Measurements from ENCODE around the gene IL6ST.
"Not testable (repeated sequence)": the region's sequence is repeated elsewhere in the genome, so short reads cannot be mapped to it uniquely, and the experiment has no call there.

IL6ST gene
- 234 to 474 (median 376) reads per million in 3 donors for total RNA-seq

DNA sequence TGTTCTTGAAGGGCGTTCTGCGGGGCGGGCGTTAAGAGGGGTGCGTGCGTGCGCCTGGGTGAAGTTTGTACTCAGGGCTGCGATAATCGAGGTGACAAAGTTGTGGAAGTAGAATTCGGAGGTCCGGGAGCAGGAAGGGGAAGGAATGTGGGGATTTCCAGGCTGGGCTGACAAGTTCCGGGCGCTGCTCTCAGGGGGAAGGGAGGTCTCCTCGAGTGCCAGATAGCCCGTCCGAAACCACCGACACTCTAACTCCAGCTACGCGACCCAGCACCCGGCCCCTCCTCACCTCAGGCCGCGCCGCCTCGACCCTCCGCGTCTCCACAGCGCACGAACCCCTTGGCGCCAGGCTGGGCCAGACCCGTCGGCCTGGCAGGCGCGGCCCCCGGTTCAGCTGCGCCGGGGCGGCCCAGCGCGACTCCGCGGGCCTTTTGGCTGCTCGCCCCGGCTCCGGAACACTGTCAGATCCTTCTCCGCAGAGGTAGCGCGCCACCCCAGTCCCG lies at the start of gene IL6ST:
TSS of gene IL6ST (minus strand) at position 469 of the 503 bp plus-strand sequence. CDS start 18,685 bp downstream, outside the sequence.
- Histone ChIP-seq H3K27ac (ENCODE audit: insufficient read depth, low read length, poor library complexity, severe bottlenecking) (peak within 1 kb of the TSS; percentile 95), H3K4me3 (ENCODE audit: insufficient read depth, low read depth, low read length, poor library complexity, severe bottlenecking) (peak within 1 kb of the TSS; percentile 79), H3K36me3 (ENCODE audit: control insufficient read depth, insufficient read depth, low read length) (no peaks in the 10 kb centered on the region), H3K9me3 (ENCODE audit: control insufficient read depth, low read length) (no peaks in the 10 kb centered on the region), H3K4me1 (ENCODE audit: control insufficient read depth, insufficient read depth, low read length, poor library complexity, severe bottlenecking) (peaks cover 13% of the 10 kb centered on the region), H3K27me3 (replicated peaks; ENCODE audit: control insufficient read depth, insufficient read depth, low read length, poor library complexity, severe bottlenecking) (no peaks in the 10 kb centered on the region)
- DNase-seq = peak in 2 of 3 donors; percentile 19 to 47

DNA sequence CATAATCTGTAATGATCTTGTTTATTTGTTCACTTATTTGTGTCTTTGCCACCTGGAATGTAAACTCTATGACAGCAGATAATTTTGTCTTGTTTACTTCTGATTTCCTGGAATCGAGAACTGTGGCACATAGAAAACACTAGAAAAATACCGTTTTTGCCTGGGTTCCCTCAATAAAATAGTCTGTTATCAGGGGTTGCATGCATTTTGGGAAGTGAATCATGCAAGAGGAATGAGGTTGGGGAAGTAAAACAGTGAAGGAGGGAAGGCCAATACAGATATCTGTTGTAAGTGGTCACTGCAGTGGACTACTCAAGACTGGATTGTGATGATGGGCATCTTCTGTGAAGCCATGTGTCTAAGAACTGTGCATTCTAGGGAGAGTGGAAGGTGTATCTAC lies 45.2 kb upstream of the IL6ST start:
- DNase-seq = no peak
- no peak overlapping the region for H3K4me3 ChIP-seq (ENCODE audit: insufficient read depth, low read depth, low read length, poor library complexity, severe bottlenecking)
- H3K9me3 ChIP-seq (ENCODE audit: control insufficient read depth, low read length) = no peaks in the 10 kb centered on the region
- no peaks in the 10 kb centered on the region for H3K36me3 ChIP-seq (ENCODE audit: control insufficient read depth, insufficient read depth, low read length)
- H3K4me1 ChIP-seq (ENCODE audit: control insufficient read depth, insufficient read depth, low read length, poor library complexity, severe bottlenecking) = no peaks in the 10 kb centered on the region
- H3K27me3 ChIP-seq (replicated peaks; ENCODE audit: control insufficient read depth, insufficient read depth, low read length, poor library complexity, severe bottlenecking) = no peaks in the 10 kb centered on the region
- H3K27ac ChIP-seq (ENCODE audit: insufficient read depth, low read length, poor library complexity, severe bottlenecking) = no peak overlapping the region

DNA sequence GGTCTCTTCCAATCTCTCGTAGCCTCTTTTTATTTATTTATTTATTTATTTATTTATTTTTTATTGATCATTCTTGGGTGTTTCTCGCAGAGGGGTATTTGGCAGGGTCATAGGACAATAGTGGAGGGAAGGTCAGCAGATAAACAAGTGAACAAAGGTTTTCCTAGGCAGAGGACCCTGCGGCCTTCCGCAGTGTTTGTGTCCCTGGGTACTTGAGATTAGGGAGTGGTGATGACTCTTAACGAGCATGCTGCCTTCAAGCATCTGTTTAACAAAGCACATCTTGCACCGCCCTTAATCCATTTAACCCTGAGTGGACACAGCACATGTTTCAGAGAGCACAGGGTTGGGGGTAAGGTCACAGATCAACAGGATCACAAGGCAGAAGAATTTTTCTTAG lies 43.4 kb upstream of the IL6ST start:
- H3K9me3 ChIP-seq (ENCODE audit: control insufficient read depth, low read length); DNase-seq; H3K4me3 ChIP-seq (ENCODE audit: insufficient read depth, low read depth, low read length, poor library complexity, severe bottlenecking); H3K27me3 ChIP-seq (replicated peaks; ENCODE audit: control insufficient read depth, insufficient read depth, low read length, poor library complexity, severe bottlenecking); H3K4me1 ChIP-seq (ENCODE audit: control insufficient read depth, insufficient read depth, low read length, poor library complexity, severe bottlenecking); H3K36me3 ChIP-seq (ENCODE audit: control insufficient read depth, insufficient read depth, low read length); H3K27ac ChIP-seq (ENCODE audit: insufficient read depth, low read length, poor library complexity, severe bottlenecking): not testable (repeated sequence)

DNA sequence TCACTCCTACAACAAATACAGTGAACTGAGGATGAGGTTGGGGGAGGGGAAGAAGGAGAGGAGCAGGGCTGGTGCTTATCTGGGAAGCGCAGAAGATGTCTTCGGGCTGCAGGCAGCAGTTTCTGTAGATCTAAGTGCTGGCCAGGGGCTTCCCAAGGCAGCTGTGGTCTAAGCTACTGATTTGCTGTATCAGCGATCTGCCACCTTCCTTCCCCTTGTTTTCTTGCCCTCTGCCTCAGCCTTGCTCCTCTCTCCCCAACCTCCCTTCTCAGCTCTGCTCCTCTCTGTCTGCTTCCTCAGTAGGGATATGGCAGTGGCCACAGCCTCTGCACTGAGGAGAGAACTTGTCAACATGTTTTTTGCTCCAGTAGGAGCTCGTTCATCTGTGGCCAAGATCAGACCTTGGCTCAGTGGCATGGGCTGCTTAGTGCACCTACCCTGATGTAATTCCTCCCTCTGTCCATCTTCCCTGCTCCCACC lies 42.8 kb upstream of the IL6ST start:
- no peak overlapping the region for H3K4me3 ChIP-seq (ENCODE audit: insufficient read depth, low read depth, low read length, poor library complexity, severe bottlenecking)
- no peaks in the 10 kb centered on the region for H3K27me3 ChIP-seq (replicated peaks; ENCODE audit: control insufficient read depth, insufficient read depth, low read length, poor library complexity, severe bottlenecking)
- DNase-seq = no peak
- no peaks in the 10 kb centered on the region for H3K4me1 ChIP-seq (ENCODE audit: control insufficient read depth, insufficient read depth, low read length, poor library complexity, severe bottlenecking)
- no peaks in the 10 kb centered on the region for H3K9me3 ChIP-seq (ENCODE audit: control insufficient read depth, low read length)
- no peak overlapping the region for H3K27ac ChIP-seq (ENCODE audit: insufficient read depth, low read length, poor library complexity, severe bottlenecking)
- no peaks in the 10 kb centered on the region for H3K36me3 ChIP-seq (ENCODE audit: control insufficient read depth, insufficient read depth, low read length)

DNA sequence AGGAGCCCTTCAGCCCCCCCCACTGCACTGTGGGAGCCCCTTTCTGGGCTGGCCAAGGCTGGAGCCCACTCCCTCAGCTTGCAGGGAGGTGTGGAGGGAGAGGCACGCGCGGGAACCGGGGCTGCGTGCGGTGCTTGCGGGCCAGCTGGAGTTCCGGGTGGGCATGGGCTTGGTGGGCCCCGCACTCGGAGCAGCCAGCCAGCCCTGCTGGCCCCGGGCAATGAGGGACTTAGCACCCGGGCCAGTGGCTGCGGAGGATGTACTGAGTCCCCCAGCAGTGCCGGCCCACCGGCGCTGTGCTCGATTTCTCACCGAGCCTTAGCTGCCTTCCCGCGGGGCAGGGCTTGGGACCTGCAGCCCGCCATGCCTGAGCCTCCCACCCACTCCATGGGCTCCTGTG lies 40.6 kb upstream of the IL6ST start:
- H3K9me3 ChIP-seq (ENCODE audit: control insufficient read depth, low read length); DNase-seq; H3K4me1 ChIP-seq (ENCODE audit: control insufficient read depth, insufficient read depth, low read length, poor library complexity, severe bottlenecking); H3K27me3 ChIP-seq (replicated peaks; ENCODE audit: control insufficient read depth, insufficient read depth, low read length, poor library complexity, severe bottlenecking); H3K4me3 ChIP-seq (ENCODE audit: insufficient read depth, low read depth, low read length, poor library complexity, severe bottlenecking); H3K36me3 ChIP-seq (ENCODE audit: control insufficient read depth, insufficient read depth, low read length); H3K27ac ChIP-seq (ENCODE audit: insufficient read depth, low read length, poor library complexity, severe bottlenecking): not testable (repeated sequence)

DNA sequence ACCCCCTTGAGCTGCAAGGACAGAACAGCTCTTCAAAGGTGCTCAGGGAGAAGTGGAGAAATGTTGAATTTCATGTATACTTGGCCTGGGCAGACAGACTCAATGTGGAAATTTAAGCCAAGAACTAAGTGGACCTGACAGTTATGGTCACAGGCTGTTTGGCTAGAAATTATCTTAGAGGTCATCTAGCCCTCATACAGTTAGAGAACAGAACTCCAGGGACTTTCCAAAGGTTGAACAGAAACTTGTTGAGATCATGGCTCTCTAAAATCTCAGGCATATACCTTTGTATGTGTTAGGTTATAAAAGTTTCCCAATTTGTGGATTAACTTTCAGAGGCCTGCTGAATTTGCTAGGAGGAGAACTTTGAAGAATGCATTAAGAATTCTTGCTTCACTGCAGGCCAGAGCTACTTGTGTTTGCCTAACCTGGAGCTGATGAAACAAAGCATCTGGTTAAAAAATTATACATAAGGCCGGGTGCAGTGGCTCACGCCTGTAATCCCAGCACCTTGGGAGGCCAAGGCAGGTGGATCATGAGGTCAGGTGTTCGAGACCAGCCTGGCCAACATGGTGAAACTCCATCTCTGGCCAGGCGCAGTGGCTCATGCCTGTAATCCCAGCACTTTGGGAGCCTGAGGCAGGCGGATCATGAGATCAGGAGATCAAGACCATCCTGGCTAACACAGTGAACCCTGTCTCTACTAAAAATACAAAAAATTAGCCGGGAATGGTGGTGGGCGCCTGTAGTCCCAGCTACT lies 35.3 kb upstream of the IL6ST start:
- not testable (repeated sequence) for H3K36me3 ChIP-seq (ENCODE audit: control insufficient read depth, insufficient read depth, low read length); H3K27me3 ChIP-seq (replicated peaks; ENCODE audit: control insufficient read depth, insufficient read depth, low read length, poor library complexity, severe bottlenecking); H3K4me1 ChIP-seq (ENCODE audit: control insufficient read depth, insufficient read depth, low read length, poor library complexity, severe bottlenecking); H3K4me3 ChIP-seq (ENCODE audit: insufficient read depth, low read depth, low read length, poor library complexity, severe bottlenecking); H3K27ac ChIP-seq (ENCODE audit: insufficient read depth, low read length, poor library complexity, severe bottlenecking); H3K9me3 ChIP-seq (ENCODE audit: control insufficient read depth, low read length); DNase-seq

DNA sequence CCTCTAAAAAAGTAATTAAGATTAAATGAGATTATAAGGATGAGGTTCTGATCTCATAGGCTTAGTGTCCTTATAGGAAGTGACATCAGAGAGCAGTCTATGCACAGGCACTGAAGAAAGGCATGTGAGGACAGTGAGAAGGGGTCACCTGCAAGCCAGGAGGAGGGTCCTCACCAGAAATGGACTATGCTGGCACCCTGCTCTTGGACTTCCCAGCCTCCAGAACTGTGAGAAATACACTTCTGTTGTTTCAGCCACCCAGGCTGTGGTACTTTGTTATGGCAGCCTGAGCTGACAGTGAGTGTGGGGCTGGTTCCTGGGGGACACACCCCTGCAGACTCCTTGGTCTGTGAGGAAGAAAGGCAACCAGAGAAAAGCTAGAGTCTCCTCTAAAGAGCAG lies 34.7 kb upstream of the IL6ST start:
- no peaks in the 10 kb centered on the region for H3K4me1 ChIP-seq (ENCODE audit: control insufficient read depth, insufficient read depth, low read length, poor library complexity, severe bottlenecking)
- no peak overlapping the region for H3K27ac ChIP-seq (ENCODE audit: insufficient read depth, low read length, poor library complexity, severe bottlenecking)
- no peaks in the 10 kb centered on the region for H3K27me3 ChIP-seq (replicated peaks; ENCODE audit: control insufficient read depth, insufficient read depth, low read length, poor library complexity, severe bottlenecking)
- no peak overlapping the region for H3K4me3 ChIP-seq (ENCODE audit: insufficient read depth, low read depth, low read length, poor library complexity, severe bottlenecking)
- H3K36me3 ChIP-seq (ENCODE audit: control insufficient read depth, insufficient read depth, low read length) = no peaks in the 10 kb centered on the region
- H3K9me3 ChIP-seq (ENCODE audit: control insufficient read depth, low read length) = no peaks in the 10 kb centered on the region
- no peak for DNase-seq

DNA sequence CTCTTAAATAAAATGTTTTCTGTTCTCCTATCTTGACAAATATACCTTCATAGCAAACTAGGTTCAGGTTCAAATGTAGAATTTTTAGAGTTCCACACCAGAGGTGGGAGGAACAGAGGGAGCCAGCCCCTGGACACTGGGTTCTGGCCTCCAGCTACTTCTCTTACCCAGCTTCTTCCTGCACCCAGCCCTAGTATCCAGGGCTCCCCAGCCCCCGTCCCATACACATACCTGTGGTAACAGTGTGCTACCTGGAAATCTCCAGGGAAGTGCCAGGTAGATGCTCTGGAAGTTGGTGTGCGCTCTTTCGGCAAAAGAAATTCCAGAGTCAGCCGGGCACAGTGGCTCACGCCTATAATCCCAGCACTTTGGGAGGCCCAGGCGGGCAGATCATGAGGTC lies 33.9 kb upstream of the IL6ST start:
- Histone ChIP-seq H3K27ac (ENCODE audit: insufficient read depth, low read length, poor library complexity, severe bottlenecking) (no peak overlapping the region), H3K27me3 (replicated peaks; ENCODE audit: control insufficient read depth, insufficient read depth, low read length, poor library complexity, severe bottlenecking) (no peaks in the 10 kb centered on the region), H3K9me3 (ENCODE audit: control insufficient read depth, low read length) (no peaks in the 10 kb centered on the region), H3K4me1 (ENCODE audit: control insufficient read depth, insufficient read depth, low read length, poor library complexity, severe bottlenecking) (no peaks in the 10 kb centered on the region), H3K36me3 (ENCODE audit: control insufficient read depth, insufficient read depth, low read length) (no peaks in the 10 kb centered on the region), H3K4me3 (ENCODE audit: insufficient read depth, low read depth, low read length, poor library complexity, severe bottlenecking) (no peak overlapping the region)
- no peak for DNase-seq

DNA sequence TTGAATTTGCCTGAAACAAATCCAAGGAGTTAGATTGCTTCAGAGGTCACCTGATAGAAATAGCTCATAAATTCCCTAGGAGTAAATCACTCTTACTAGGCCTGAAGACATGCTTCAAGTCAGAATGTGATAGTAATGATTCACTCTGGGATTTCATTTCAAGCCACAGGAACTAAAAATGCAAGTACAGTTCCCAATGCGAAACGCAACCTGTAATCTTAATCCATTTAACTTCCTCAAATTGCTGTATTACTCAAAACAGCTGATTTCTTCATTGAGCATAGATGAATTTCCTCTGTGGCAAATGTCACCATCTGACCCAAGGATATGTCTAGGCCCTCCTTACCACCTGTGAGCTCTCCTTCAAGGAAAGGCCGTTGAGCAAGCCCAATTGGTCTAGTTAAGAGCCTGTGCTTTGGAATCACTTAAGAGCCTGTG lies 32.1 kb upstream of the IL6ST start:
- Histone ChIP-seq H3K9me3 (ENCODE audit: control insufficient read depth, low read length) (no peaks in the 10 kb centered on the region), H3K4me1 (ENCODE audit: control insufficient read depth, insufficient read depth, low read length, poor library complexity, severe bottlenecking) (no peaks in the 10 kb centered on the region), H3K36me3 (ENCODE audit: control insufficient read depth, insufficient read depth, low read length) (no peaks in the 10 kb centered on the region), H3K27me3 (replicated peaks; ENCODE audit: control insufficient read depth, insufficient read depth, low read length, poor library complexity, severe bottlenecking) (no peaks in the 10 kb centered on the region), H3K27ac (ENCODE audit: insufficient read depth, low read length, poor library complexity, severe bottlenecking) (no peak overlapping the region), H3K4me3 (ENCODE audit: insufficient read depth, low read depth, low read length, poor library complexity, severe bottlenecking) (no peak overlapping the region)
- DNase-seq = no peak

DNA sequence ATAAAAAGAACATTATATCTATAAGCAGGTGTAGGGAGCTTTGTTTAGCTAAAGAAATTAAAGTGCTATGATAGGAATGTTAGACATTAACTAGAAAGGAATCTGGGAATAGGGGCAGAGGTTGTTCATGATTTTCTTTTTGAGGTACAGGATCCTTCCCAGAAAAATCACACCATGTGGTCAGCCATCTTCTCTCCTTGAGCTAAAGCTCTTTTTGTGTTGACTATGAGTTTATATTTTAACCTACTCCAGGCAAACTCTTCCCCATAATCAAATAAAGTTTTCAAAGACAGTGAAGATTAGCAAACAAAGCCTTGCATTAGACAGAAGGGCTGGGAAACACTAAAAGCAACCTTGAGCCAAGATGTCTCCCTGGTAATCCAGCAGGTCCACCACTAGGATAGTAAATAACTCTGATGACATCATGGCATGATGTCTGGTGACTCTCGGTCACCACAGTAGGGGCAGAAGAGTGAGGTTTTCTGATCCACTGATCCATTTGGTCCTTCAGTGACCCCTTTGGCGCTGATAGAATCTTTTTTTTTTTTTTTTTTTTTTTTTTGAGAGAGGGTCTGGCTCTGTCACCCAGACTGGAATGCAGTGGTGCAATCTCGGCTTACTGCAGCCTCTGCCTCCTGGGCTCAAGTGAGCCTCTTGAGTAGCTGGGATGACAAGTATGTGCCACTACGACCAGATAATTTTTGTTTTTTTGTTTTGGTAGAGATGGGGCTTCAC lies 30.6 kb upstream of the IL6ST start:
- DNase-seq = no peak
- Histone ChIP-seq H3K4me3 (ENCODE audit: insufficient read depth, low read depth, low read length, poor library complexity, severe bottlenecking) (no peak overlapping the region), H3K9me3 (ENCODE audit: control insufficient read depth, low read length) (no peaks in the 10 kb centered on the region), H3K27ac (ENCODE audit: insufficient read depth, low read length, poor library complexity, severe bottlenecking) (no peak overlapping the region), H3K27me3 (replicated peaks; ENCODE audit: control insufficient read depth, insufficient read depth, low read length, poor library complexity, severe bottlenecking) (no peaks in the 10 kb centered on the region), H3K36me3 (ENCODE audit: control insufficient read depth, insufficient read depth, low read length) (no peaks in the 10 kb centered on the region), H3K4me1 (ENCODE audit: control insufficient read depth, insufficient read depth, low read length, poor library complexity, severe bottlenecking) (no peaks in the 10 kb centered on the region)
